ENCODE results near the gene MTRR.

- TF ChIP-seq, protein P1, sequence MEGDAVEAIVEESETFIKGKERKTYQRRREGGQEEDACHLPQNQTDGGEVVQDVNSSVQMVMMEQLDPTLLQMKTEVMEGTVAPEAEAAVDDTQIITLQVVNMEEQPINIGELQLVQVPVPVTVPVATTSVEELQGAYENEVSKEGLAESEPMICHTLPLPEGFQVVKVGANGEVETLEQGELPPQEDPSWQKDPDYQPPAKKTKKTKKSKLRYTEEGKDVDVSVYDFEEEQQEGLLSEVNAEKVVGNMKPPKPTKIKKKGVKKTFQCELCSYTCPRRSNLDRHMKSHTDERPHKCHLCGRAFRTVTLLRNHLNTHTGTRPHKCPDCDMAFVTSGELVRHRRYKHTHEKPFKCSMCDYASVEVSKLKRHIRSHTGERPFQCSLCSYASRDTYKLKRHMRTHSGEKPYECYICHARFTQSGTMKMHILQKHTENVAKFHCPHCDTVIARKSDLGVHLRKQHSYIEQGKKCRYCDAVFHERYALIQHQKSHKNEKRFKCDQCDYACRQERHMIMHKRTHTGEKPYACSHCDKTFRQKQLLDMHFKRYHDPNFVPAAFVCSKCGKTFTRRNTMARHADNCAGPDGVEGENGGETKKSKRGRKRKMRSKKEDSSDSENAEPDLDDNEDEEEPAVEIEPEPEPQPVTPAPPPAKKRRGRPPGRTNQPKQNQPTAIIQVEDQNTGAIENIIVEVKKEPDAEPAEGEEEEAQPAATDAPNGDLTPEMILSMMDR (IDR thresholded peaks at IDR 0.05) = no peak
- no peak for TF ChIP-seq POLR2A (IDR thresholded peaks at IDR 0.05)
Measured at GRCh38 chr5:7910738-7911428, 41.9 kb downstream of the MTRR start.

Measured in body of pancreas (tissue), 4 donors.